CD4-positive, alpha-beta T cell treated with Interleukin-2 at 100 ng/mL for 4 hours (primary cell): ENCODE measurements around the gene CACNG4.

Experiments used
- DNase-seq: peaks from one replicate; pipeline ENCODE4 v3.0.0-alpha.2; 2020; ENCODE audit warnings: low spot score

The CACNG4 gene

GRCh38 chr17:66985338-66986237, 21.1 kb downstream of the CACNG4 start:
- no peak for DNase-seq

GRCh38 chr17:66986659-66987058, 22.2 kb downstream of the CACNG4 start:
- DNase-seq = no peak

- DNase-seq = no peak
These were observed 22.6 kb downstream of the CACNG4 start for GRCh38 chr17:66987059-66987616.

GRCh38 chr17:66988069-66988798, 23.7 kb downstream of the CACNG4 start:
- DNase-seq = no peak

- no peak for DNase-seq
These were observed 24.6 kb downstream of the CACNG4 start for GRCh38 chr17:66989076-66989475.

- DNase-seq = no peak
These were observed 25.1 kb downstream of the CACNG4 start for GRCh38 chr17:66989579-66989978.

GRCh38 chr17:66990047-66990446, 25.5 kb downstream of the CACNG4 start:
- no peak for DNase-seq

- no peak for DNase-seq
These were observed 28.5 kb downstream of the CACNG4 start for GRCh38 chr17:66992911-66993442.

- no peak for DNase-seq
These were observed 29.9 kb downstream of the CACNG4 start for GRCh38 chr17:66994361-66994760.

GRCh38 chr17:66994930-66995535, 30.5 kb downstream of the CACNG4 start:
- no peak for DNase-seq

- DNase-seq = no peak
These were observed 31.4 kb downstream of the CACNG4 start for GRCh38 chr17:66995944-66996343.

GRCh38 chr17:66996926-66997325, 32.4 kb downstream of the CACNG4 start:
- no peak for DNase-seq

GRCh38 chr17:67003231-67003630, 38.7 kb downstream of the CACNG4 start:
- DNase-seq = no peak

GRCh38 chr17:67004181-67004580, 39.7 kb downstream of the CACNG4 start:
- no peak for DNase-seq

GRCh38 chr17:67007266-67007665, 42.8 kb downstream of the CACNG4 start:
- DNase-seq = no peak

- no peak for DNase-seq
These were observed 43.6 kb downstream of the CACNG4 start for GRCh38 chr17:67008101-67008500.

- DNase-seq = no peak
These were observed 47.1 kb downstream of the CACNG4 start for GRCh38 chr17:67011527-67012175.

- no peak for DNase-seq
These were observed 49.4 kb downstream of the CACNG4 start for GRCh38 chr17:67013891-67014290.

- no peak for DNase-seq
These were observed 50.5 kb downstream of the CACNG4 start for GRCh38 chr17:67015001-67015400.

- no peak for DNase-seq
These were observed 51.7 kb downstream of the CACNG4 start for GRCh38 chr17:67016039-67016762.

GRCh38 chr17:67017910-67018309, 53.4 kb downstream of the CACNG4 start:
- DNase-seq = no peak
